Subcutaneous adipose tissue (tissue), 4 donors: ENCODE data around the gene MALT1. TPM values are rescaled to one million over a fixed set of nuclear protein-coding genes. Genes with fewer than 3 reads are reported as not detected.

Experiments used
- total RNA-seq, 4 donors: library from RNA; depleted of rRNA; stranded (reverse); fragments of >200 nt; gene quantifications; one replicate each; pipeline ENCODE4 v1.1.0, GENCODE V29; 2016
- TF ChIP-seq, protein P1 (sequence below): fragments of 450-650 bp; IDR thresholded peaks from one replicate; pipeline ENCODE4 v1.5.1; 2016; ENCODE audit warnings: low read depth, mild to moderate bottlenecking, control low read depth, antibody characterized with exemption, moderate library complexity

Gene MALT1
- total RNA-seq, 4 donors from 2014 or later: 26.0 to 32.3 (median 29.7) TPM

DNA sequence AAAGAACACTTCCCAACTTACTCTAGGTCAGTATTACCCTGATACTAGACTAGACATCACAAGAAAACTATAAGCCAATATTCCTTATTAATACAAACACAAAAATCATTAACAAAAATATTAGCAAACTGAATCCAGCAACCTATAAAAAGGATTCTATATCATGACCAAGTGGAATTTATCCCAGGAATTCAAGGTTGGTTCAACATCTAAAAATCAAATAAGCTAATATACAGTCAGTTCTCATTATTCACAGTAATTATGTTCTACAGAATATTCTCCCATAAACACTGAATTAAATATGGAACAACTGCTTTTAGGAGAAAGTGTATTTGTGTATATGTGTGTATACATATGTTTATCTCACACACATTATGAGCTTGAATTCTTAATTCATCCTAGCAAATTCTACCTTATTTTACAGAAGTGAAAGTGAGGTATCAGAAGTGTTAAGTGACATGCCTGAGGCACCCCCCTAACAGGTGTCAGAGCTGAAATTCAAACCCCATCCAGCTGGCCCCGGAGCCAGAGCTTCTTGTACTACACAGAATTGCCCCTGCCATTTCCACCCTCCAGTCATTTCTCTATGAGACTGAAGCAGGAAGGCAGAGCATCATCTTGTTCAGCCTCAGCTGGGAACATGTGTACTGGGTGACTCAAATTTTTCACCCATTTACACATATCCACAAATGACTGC, 77.8 kb downstream of the MALT1 start:
- TF ChIP-seq, protein P1, sequence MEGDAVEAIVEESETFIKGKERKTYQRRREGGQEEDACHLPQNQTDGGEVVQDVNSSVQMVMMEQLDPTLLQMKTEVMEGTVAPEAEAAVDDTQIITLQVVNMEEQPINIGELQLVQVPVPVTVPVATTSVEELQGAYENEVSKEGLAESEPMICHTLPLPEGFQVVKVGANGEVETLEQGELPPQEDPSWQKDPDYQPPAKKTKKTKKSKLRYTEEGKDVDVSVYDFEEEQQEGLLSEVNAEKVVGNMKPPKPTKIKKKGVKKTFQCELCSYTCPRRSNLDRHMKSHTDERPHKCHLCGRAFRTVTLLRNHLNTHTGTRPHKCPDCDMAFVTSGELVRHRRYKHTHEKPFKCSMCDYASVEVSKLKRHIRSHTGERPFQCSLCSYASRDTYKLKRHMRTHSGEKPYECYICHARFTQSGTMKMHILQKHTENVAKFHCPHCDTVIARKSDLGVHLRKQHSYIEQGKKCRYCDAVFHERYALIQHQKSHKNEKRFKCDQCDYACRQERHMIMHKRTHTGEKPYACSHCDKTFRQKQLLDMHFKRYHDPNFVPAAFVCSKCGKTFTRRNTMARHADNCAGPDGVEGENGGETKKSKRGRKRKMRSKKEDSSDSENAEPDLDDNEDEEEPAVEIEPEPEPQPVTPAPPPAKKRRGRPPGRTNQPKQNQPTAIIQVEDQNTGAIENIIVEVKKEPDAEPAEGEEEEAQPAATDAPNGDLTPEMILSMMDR: no peak

DNA sequence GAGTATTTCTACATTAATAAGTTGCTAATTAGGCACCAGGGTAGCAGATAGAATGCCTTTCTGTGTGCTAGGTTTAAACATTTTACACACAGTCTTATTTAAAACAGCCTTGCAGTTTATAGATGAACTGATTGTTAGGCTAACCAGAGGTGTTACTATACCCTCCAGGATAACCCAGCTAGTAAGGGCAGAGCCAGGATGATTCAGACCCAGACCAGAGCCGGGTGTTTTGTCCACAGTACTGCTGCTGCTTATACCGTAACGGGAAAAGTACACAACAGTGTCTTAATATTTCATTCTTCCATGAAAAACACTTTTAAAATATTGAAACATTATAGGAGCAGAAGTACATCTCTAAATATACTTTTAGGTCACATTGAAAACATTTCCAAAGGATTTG, 82.7 kb downstream of the MALT1 start:
- TF ChIP-seq, protein P1: no peak

DNA sequence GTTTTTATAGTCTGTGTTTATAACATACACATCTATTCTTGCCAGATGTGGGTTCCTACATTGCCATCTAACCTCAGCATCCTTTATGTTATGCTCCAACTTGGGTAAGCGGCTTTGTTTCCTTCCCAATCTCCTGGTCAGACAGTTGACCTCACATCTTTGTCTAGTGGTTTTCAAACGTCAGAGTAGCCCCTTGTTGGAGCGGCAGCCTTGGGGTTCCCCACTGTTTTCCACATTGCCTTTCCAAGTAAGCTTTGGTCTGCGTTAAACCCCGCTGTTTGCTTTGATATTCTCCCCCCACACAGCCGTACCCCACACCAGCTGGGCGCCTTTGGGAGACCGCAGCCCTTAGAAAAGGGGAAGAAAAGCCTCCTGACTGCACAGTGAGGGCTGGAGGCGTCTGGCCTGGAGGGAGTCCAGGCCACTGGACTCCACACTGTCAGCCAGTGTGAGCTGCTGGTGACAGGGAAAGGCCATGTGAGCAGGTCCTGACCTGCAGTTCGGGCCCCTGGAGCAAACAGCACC, 83.3 kb downstream of the MALT1 start:
- TF ChIP-seq, protein P1: no peak

GRCh38 chr18:58755304-58756010, 84.2 kb downstream of the MALT1 start:
- TF ChIP-seq, protein P1: no peak

DNA sequence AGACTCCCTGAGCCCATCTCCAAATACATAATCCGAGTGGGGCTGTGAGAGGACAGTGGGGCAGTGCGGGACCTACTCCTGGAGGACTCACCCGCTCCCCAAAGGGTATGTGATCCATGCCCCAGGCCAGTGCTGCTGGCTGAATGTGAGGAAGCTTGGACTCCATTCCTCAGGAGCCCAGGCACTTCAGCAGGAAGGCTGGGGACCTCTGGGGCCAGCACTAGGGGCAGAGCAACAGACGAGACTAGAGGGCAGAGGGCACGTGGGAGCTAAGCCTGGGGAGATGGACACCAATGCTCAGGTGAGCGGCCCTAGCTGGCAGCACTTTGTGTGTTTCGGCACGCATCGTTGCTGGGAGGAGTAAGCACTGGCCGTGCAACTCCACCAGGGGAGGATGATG, 84.9 kb downstream of the MALT1 start:
- TF ChIP-seq, protein P1: no peak

DNA sequence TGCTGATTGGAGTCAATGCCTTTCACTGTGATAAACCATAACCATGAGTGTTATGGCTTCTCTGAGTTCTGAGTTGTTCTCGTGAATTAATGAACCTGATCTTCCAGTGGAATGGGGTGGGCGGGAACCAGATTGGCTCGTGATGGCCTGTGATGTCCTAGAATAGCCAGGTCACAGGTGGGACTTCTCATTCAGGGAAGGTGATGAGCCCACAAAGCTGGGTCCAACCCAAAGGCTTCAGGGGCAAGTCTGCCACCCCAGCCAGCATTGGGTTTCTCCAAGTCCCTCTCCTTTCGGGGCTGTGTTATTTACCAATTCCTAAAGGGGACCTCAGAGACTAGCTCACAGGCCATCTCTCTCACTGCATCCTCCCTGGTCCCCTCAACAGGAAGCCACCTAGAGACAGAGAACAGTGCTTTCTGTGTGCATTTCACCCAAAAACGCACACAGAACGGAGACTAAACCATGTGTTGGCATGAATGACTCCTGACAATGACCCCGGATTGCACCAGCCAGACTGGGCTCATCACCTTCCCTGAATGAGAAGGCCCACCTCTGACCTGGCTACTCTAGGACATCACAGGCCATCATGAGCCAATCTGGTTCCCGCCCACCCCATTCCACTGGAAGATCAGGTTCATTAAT, 85.5 kb downstream of the MALT1 start:
- TF ChIP-seq, protein P1: no peak

DNA sequence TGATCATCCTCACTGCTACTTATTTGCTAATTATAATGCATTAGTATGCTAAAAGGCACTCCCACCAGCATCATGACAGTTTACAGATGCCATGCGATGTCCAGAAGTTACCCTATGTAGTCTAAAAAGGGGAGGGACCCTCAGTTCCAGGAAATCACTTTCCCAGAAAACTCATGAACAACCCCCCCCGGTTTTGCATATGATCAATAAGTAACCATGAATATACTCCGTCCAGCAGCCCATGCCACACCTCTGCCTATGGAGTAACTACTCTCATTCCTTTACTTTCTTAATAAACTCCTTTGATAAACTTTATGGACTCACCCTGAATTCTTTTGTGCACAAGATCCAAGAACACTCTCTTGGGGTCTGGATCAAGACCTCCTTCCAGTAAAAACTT, 86.8 kb downstream of the MALT1 start:
- TF ChIP-seq, protein P1: no peak
